Coronary artery (tissue), 2 donors: ENCODE measurements around the gene CCDC78.

Experiments
- DNase-seq: peaks from one replicate; pipeline ENCODE4 v3.0.0-alpha.2; 2017; ENCODE audit warnings: low spot score
- H3K27ac ChIP-seq, 2 donors: fragments of 200-600 bp; sonication (generic); one replicate each; pipeline ENCODE4 v1.5.1; 2016 to 2019
- H3K4me3 ChIP-seq: fragments of 200-600 bp; sonication (generic); 2 replicates; pipeline ENCODE4 v1.5.1; 2016; ENCODE audit warnings: mild to moderate bottlenecking, moderate library complexity
- TF ChIP-seq, protein P1 (sequence below): fragments of 200-600 bp; sonication (generic); IDR thresholded peaks from one replicate; pipeline ENCODE4 v1.5.1; 2019; ENCODE audit warnings: antibody characterized with exemption

Gene CCDC78

DNA sequence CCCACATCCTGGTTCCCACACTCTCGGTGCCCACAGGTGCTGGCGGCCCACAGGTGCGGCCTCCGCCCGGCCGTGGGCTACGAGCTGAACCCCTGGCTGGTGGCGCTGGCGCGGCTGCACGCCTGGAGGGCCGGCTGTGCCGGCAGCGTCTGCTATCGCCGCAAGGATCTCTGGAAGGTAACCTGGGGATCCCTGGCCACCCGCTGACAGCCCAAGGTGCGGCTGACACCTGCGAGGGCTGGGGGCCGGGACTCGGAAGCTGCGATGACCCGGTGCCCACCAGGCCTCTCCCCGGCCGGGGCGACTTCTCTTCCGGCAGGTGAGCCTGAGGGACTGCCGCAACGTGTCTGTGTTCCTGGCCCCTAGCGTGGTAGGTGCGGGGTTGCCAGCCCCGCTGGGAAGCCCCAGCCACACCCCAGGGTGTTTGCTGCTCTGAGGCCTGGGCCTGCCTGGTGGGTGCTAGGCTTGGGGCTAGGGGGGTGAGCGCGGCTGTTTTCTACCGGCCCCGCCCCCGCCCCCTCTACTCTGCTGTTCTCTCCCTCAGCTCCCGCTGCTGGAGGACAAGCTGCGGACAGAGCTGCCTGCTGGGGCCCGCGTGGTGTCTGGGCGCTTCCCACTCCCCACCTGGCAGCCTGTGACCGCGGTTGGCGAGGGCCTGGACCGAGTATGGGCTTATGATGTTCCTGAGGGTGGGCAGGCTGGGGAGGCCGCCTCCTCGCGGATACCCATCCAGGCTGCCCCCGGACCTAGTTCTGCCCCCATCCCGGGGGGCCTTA lies 4.3 kb downstream of the CCDC78 start:
- peak overlapping the region in 1 of 2 donors; percentile 93 for H3K27ac ChIP-seq
- TF ChIP-seq, protein P1, sequence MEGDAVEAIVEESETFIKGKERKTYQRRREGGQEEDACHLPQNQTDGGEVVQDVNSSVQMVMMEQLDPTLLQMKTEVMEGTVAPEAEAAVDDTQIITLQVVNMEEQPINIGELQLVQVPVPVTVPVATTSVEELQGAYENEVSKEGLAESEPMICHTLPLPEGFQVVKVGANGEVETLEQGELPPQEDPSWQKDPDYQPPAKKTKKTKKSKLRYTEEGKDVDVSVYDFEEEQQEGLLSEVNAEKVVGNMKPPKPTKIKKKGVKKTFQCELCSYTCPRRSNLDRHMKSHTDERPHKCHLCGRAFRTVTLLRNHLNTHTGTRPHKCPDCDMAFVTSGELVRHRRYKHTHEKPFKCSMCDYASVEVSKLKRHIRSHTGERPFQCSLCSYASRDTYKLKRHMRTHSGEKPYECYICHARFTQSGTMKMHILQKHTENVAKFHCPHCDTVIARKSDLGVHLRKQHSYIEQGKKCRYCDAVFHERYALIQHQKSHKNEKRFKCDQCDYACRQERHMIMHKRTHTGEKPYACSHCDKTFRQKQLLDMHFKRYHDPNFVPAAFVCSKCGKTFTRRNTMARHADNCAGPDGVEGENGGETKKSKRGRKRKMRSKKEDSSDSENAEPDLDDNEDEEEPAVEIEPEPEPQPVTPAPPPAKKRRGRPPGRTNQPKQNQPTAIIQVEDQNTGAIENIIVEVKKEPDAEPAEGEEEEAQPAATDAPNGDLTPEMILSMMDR = no peak
- peak overlapping the region; percentile 95 for H3K4me3 ChIP-seq
- DNase-seq = no peak

DNA sequence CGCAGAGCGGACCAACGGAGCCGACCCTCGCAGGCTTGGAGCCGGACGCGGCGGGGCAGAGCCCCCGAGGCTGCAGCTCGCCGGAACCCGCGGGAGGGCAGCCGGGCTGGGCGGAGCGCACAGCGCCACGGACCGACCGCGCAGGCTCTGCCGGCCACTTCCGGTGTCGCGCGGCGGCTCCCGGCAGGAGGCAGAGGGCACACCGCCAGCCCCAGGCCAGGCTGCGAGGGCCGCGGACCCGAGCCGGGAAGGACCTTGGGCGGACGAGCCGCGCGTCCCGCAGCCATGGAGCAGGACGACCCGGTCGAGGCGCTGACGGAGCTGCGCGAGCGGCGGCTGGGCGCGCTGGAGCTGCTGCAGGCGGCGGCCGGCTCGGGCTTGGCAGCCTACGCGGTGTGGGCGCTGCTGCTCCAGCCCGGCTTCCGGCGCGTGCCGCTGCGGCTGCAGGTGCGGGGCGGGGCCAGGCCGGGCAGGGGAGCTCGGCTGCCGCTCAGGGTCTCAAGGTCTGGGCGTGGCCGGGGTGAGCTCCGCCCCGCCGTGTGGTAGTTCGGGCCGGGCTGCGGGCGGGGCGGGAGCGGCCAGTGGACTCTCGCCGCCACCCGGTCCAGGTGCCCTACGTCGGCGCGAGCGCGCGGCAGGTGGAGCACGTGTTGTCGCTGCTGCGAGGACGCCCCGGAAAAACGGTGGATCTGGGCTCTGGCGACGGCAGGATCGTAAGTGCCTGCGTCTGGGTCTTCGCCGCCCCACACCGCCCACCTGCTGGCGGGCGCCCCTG lies 5.1 kb downstream of the CCDC78 start, which contains the start of gene ANTKMT:
Gene ANTKMT, plus strand, starts transcription at position 157 of the 775 bp plus-strand sequence. Its CDS starts 129 bp downstream, at position 286.
- no peak for DNase-seq
- peak within 1 kb of the TSS; percentile 95 for H3K4me3 ChIP-seq
- TF ChIP-seq, protein P1 = no peak
- peak within 1 kb of the TSS; percentile 68 to 93 for H3K27ac ChIP-seq

- peak overlapping the region; percentile 95 for H3K4me3 ChIP-seq
- TF ChIP-seq, protein P1 = no peak
- H3K27ac ChIP-seq = peak overlapping the region; percentile 68 to 93
- no peak for DNase-seq
Observed at GRCh38 chr16:720447-720989, 5.7 kb downstream of the CCDC78 start.

- Histone ChIP-seq H3K4me3 (peak overlapping the region; percentile 95), H3K27ac (peak overlapping the region; percentile 68 to 93)
- no peak for DNase-seq
- TF ChIP-seq, protein P1 = no peak
Observed at GRCh38 chr16:719815-720446, 6.3 kb downstream of the CCDC78 start.

DNA sequence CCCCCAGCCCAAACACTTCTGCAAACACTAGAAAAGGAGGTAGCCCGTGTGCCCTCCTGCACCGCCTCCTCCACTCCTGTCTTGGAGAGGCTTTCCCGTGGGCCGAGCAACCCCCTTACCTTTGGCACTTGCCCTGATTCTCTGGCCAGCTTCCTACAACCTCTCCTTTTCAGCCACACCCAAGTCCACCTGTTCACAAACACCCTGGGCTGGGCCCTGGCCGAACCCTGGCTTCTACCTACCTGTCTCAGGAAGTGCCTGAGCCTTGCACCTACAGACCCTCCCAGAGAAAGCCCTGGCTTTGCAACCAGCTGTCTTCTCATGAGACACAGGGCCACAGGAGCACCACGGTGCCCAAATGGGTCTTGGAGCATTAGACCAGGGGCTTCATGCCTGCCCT lies 7.3 kb downstream of the CCDC78 start:
- Histone ChIP-seq H3K4me3 (no peak overlapping the region), H3K27ac (no peak overlapping the region)
- TF ChIP-seq, protein P1 = no peak
- DNase-seq = no peak

DNA sequence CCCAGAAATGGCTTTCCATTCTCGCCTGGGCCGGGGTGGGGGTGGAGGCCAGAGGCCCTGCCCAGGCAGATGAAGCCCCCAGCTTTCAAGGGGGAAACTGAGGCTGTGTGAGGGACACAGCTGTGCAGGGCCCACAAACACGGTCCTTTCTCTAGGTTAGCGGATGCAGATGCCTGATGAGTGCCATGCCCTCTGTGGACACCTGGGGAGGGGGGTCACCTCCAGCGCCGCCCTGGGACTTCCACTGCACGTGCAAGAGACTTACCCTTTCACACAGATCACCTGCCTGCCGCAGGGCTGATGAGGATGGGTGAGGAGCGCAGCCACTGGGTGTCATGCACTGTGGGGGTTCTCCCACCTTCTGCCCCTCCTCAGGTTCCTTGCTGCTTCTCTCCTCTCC lies 7.9 kb downstream of the CCDC78 start:
- TF ChIP-seq, protein P1 = no peak
- Histone ChIP-seq H3K27ac (no peak overlapping the region), H3K4me3 (no peak overlapping the region)
- no peak for DNase-seq
